ENCODE data around the gene WDR45B.

The WDR45B gene

GRCh38 chr17:82602986-82603710 lies 45.1 kb downstream of the WDR45B start:
- DNase-seq (ENCODE audit: insufficient read length, low spot score) (no peak), FAIRE-seq (no peak)

GRCh38 chr17:82602487-82602886 lies 45.8 kb downstream of the WDR45B start:
- FAIRE-seq (no peak), DNase-seq (ENCODE audit: insufficient read length, low spot score) (no peak)

GRCh38 chr17:82601447-82602000 lies 46.7 kb downstream of the WDR45B start:
- FAIRE-seq: no peak
- no peak for DNase-seq (ENCODE audit: insufficient read length, low spot score)

- DNase-seq (ENCODE audit: insufficient read length, low spot score) (no peak), FAIRE-seq (no peak)
Observed at GRCh38 chr17:82600731-82601446, 47.4 kb downstream of the WDR45B start.

- DNase-seq (ENCODE audit: insufficient read length, low spot score) (no peak), FAIRE-seq (peak; percentile 40)
Observed at GRCh38 chr17:82599674-82600661, 48.3 kb downstream of the WDR45B start.

GRCh38 chr17:82598256-82599119 lies 49.8 kb downstream of the WDR45B start:
- FAIRE-seq: no peak
- no peak for DNase-seq (ENCODE audit: insufficient read length, low spot score)

- no peak for FAIRE-seq
- no peak for DNase-seq (ENCODE audit: insufficient read length, low spot score)
Observed at GRCh38 chr17:82596837-82597672, 51.2 kb downstream of the WDR45B start.

- no peak for DNase-seq (ENCODE audit: insufficient read length, low spot score)
- no peak for FAIRE-seq
Observed at GRCh38 chr17:82596296-82596695, 51.9 kb downstream of the WDR45B start.

GRCh38 chr17:82595893-82596292 lies 52.4 kb downstream of the WDR45B start:
- FAIRE-seq (no peak), DNase-seq (ENCODE audit: insufficient read length, low spot score) (no peak)

- FAIRE-seq (no peak), DNase-seq (ENCODE audit: insufficient read length, low spot score) (no peak)
Observed at GRCh38 chr17:82594571-82594970, 53.7 kb downstream of the WDR45B start.

GRCh38 chr17:82593590-82594087 lies 54.6 kb downstream of the WDR45B start:
- FAIRE-seq: no peak
- DNase-seq (ENCODE audit: insufficient read length, low spot score): no peak

GRCh38 chr17:82592767-82593589 lies 55.3 kb downstream of the WDR45B start:
- peak; percentile 39 for DNase-seq (ENCODE audit: insufficient read length, low spot score)
- FAIRE-seq: no peak

- FAIRE-seq (no peak), DNase-seq (ENCODE audit: insufficient read length, low spot score) (no peak)
Observed at GRCh38 chr17:82592289-82592766, 55.9 kb downstream of the WDR45B start.

GRCh38 chr17:82590881-82591539 lies 57.2 kb downstream of the WDR45B start:
- FAIRE-seq (no peak), DNase-seq (ENCODE audit: insufficient read length, low spot score) (no peak)

- DNase-seq (ENCODE audit: insufficient read length, low spot score): no peak
- FAIRE-seq: no peak
Observed at GRCh38 chr17:82590216-82590615, 58.0 kb downstream of the WDR45B start.

- no peak for FAIRE-seq
- DNase-seq (ENCODE audit: insufficient read length, low spot score): no peak
Observed at GRCh38 chr17:82589851-82590180, 58.4 kb downstream of the WDR45B start.

Measured in HTR-8/SVneo (cell line).